Peyer's patch (tissue), 4 donors: ENCODE measurements around the gene ARHGEF40. TPM values are rescaled to one million over a fixed set of nuclear protein-coding genes. Genes with fewer than 3 reads are reported as not detected.

ENCODE experiments used
- DNase-seq, 3 donors: peaks; one replicate each; pipeline ENCODE4 v3.0.0-alpha.2; 2017 to 2019
- H3K27ac ChIP-seq, 4 donors: fragments of 200-600 bp; sonication (generic); one replicate each; pipeline ENCODE4 v1.5.1; 2016 to 2019
- H3K27me3 ChIP-seq, 2 donors: fragments of 200-600 bp; sonication (generic); one replicate each; pipeline ENCODE4 v1.5.1; 2019
- H3K36me3 ChIP-seq, 3 donors: fragments of 200-600 bp; sonication (generic); one replicate each; pipeline ENCODE4 v1.5.1; 2016 to 2019
- H3K4me1 ChIP-seq, 4 donors: fragments of 200-600 bp; sonication (generic); one replicate each; pipeline ENCODE4 v1.5.1; 2016 to 2019
- H3K4me3 ChIP-seq, 4 donors: fragments of 200-600 bp; sonication (generic); 1 replicate in 3 of 4; 2 replicates in 1 of 4; pipeline ENCODE4 v1.5.1; 2016 to 2019; ENCODE audit warnings: mild to moderate bottlenecking in 1 of 4
- H3K9me3 ChIP-seq, 4 donors: fragments of 200-600 bp; sonication (generic); one replicate each; pipeline ENCODE4 v1.5.1; 2016 to 2019; ENCODE audit warnings: mild to moderate bottlenecking in 1 of 4
- POLR2A ChIP-seq, 2 donors: fragments of 450-650 bp; IDR thresholded peaks; one replicate each; pipeline ENCODE4 v1.5.1; 2017; ENCODE audit warnings: antibody characterized with exemption in 2 of 2, mild to moderate bottlenecking in 2 of 2, moderate library complexity in 2 of 2
- total RNA-seq, 4 donors: library from RNA; depleted of rRNA; stranded (reverse); fragments of >200 nt; gene quantifications; one replicate each; pipeline ENCODE4 v1.1.0, GENCODE V29; 2016
- TF ChIP-seq, protein P1 (sequence below), 6 experiments: fragments of 450-650 bp in 4 of 6; fragments of 200-600 bp in 2 of 6; sonication (generic) in 1 of 6; IDR thresholded peaks; one replicate each; pipeline ENCODE4 v1.5.1; 2017 to 2019; ENCODE audit warnings: antibody characterized with exemption in 6 of 6, mild to moderate bottlenecking in 3 of 6, moderate library complexity in 1 of 6

ARHGEF40 gene
- total RNA-seq, 4 donors from 2014 or later: 19.8 to 57.8 (median 34.6) TPM

DNA sequence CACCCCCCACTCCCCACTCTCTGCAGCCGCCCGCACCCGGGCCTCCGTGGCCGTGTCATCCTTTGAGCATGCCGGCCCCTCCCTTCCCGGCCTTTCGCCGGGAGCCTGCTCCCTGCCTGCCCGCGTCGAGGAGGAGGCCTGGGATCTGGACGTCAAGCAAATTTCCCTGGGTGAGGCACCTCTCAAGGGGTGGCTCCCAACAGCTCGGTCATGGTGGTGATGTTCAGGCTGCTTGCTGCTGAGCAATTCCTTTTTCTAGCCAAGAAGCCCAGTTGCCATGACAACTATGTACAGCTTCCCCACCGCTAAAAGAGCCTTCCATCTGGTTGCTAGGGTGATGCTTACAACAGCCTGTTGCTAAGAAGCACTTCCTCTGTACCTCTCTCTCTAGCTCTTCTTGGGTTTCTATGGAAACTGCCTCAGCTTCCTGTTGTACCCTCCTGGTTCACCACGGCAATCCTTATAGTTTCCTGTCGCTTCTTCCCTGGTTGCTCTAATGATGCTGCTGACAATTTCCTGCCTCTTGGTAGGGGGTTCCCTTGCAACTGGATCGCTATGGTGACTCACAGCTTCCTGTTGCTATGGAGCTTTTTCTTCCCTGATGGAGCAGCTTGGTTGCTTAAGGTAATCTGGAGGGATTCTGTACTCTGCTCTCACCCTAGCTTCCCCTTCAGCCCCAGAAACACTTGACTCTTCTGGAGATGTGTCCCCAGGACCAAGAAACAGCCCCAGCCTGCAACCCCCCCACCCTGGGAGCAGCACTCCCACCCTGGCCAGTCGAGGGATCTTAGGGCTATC is 17.4 kb downstream of the ARHGEF40 start:
- Histone ChIP-seq H3K9me3 (no peaks in the 10 kb centered on the region), H3K4me1 (peaks cover 0 to 19% (median 0%) of the 10 kb centered on the region in 4 donors), H3K27ac (peak overlapping the region in 2 of 4 donors; percentile 16 to 40), H3K4me3 (no peak overlapping the region), H3K36me3 (peaks cover 0 to 54% (median 0%) of the 10 kb centered on the region in 3 donors), H3K27me3 (no peaks in the 10 kb centered on the region)
- no peak for TF ChIP-seq POLR2A (IDR thresholded peaks at IDR 0.05)
- TF ChIP-seq, protein P1, sequence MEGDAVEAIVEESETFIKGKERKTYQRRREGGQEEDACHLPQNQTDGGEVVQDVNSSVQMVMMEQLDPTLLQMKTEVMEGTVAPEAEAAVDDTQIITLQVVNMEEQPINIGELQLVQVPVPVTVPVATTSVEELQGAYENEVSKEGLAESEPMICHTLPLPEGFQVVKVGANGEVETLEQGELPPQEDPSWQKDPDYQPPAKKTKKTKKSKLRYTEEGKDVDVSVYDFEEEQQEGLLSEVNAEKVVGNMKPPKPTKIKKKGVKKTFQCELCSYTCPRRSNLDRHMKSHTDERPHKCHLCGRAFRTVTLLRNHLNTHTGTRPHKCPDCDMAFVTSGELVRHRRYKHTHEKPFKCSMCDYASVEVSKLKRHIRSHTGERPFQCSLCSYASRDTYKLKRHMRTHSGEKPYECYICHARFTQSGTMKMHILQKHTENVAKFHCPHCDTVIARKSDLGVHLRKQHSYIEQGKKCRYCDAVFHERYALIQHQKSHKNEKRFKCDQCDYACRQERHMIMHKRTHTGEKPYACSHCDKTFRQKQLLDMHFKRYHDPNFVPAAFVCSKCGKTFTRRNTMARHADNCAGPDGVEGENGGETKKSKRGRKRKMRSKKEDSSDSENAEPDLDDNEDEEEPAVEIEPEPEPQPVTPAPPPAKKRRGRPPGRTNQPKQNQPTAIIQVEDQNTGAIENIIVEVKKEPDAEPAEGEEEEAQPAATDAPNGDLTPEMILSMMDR (IDR thresholded peaks at IDR 0.05): no peak
- DNase-seq: peak in 1 of 3 donors; percentile 68

DNA sequence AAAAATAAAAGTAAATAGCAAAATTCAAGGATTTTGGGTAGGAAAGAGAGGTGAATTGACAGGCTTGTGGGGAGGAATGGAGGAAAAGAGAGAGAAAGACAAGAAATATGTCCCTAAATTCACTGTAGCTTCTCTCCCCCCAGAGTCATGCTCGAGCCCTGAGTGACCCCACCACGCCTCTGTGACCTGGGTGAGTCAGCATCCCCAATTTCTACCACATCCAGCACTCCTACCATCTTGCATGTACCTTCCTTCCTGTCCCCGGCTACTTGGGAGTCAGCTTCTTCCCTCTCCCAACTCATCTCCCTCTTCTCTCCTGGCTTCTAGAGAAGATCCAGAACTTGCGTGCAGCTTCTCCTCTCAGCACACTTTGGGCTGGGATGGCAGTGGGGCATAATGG is 18.6 kb downstream of the ARHGEF40 start:
- H3K9me3 ChIP-seq: no peaks in the 10 kb centered on the region
- H3K4me3 ChIP-seq: no peak overlapping the region
- H3K36me3 ChIP-seq: peaks cover 0 to 50% (median 0%) of the 10 kb centered on the region in 3 donors
- no peak overlapping the region for H3K27ac ChIP-seq
- peaks cover 0 to 19% (median 0%) of the 10 kb centered on the region in 4 donors for H3K4me1 ChIP-seq
- H3K27me3 ChIP-seq: no peaks in the 10 kb centered on the region
- TF ChIP-seq POLR2A (IDR thresholded peaks at IDR 0.05): no peak
- TF ChIP-seq, protein P1 (IDR thresholded peaks at IDR 0.05): no peak
- no peak for DNase-seq

DNA sequence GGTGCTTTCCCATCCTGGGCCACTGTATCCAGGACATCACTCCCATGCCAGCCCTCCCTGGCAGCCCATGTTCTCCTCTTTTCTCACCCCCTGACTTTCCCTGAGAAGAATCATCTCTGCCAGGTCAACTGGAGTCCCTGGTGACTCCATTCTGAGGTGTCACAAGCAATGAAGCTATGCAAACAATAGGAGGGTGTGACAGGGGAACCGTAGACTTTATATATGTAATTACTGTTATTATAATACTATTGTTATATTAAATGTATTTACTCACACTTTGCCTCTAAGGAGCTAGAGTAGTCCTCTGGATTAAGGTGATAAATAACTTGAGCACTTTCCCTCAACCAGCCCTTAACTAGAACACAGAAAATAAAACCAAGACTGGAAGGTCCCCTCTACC is 19.2 kb downstream of the ARHGEF40 start:
- TF ChIP-seq, protein P1 (IDR thresholded peaks at IDR 0.05): no peak
- no peak for TF ChIP-seq POLR2A (IDR thresholded peaks at IDR 0.05)
- Histone ChIP-seq H3K9me3 (no peaks in the 10 kb centered on the region), H3K4me3 (no peak overlapping the region), H3K27ac (no peak overlapping the region), H3K27me3 (no peaks in the 10 kb centered on the region), H3K36me3 (peaks cover 0 to 44% (median 0%) of the 10 kb centered on the region in 3 donors), H3K4me1 (peaks cover 0 to 19% (median 0%) of the 10 kb centered on the region in 4 donors)
- DNase-seq: no peak

DNA sequence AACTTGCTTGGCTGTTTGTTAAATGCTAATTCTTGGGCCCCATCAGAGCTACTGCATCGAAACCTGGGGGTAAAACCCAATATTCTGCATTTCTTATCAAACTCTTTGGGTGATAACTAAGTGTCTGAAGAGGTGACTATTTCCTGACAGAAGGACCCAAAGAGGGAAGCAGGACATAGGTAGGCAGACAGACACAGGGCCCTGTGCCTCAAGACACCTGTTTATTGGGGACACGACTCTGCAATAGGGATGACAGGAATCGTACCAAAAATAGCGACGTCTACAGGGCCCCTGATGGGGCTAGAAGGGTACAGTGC is 19.7 kb downstream of the ARHGEF40 start:
- no peak for DNase-seq
- H3K27ac ChIP-seq: no peak overlapping the region
- H3K9me3 ChIP-seq: no peaks in the 10 kb centered on the region
- H3K36me3 ChIP-seq: peaks cover 0 to 39% (median 0%) of the 10 kb centered on the region in 3 donors
- TF ChIP-seq, protein P1 (IDR thresholded peaks at IDR 0.05): no peak
- no peak for TF ChIP-seq POLR2A (IDR thresholded peaks at IDR 0.05)
- H3K27me3 ChIP-seq: no peaks in the 10 kb centered on the region
- H3K4me1 ChIP-seq: peaks cover 0 to 19% (median 0%) of the 10 kb centered on the region in 4 donors
- no peak overlapping the region for H3K4me3 ChIP-seq

DNA sequence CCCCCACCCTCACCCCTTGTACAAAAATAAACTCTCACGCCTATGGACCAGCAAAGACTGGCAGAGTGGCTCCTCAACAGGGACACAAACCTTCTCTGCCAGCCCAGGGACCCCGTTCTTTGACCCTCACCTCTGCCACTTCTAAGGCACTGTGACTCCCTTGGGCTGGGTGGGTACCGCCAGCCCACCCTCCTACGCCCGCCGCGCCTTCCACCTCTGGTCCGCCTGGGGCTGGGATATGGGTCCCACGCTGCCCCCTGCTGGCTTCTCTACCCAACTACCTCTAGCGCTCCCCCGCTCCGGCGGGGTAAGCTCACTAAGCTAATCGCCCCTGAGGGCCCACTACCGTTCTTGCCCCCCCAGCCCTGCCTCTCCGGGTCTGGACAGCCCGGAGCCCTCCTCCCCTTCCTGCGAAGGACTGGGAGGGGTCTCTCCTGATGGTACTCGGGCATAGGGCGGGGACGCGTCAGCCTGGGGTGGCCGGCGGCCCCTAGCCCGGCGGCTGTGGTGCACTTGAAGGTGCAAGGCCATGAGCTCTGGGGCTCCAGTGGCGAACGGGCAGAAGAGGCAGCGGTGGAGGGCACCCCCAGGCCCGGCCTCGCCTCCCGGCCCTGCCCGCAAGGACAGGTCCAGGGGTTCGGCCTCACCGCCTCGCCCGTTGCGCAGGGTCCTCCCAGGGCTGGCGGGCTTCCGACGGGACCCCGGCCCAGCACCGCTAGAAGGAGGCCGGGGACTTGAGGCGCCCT is 20.3 kb downstream of the ARHGEF40 start:
- H3K27ac ChIP-seq: no peak overlapping the region
- H3K27me3 ChIP-seq: no peaks in the 10 kb centered on the region
- peaks cover 0 to 19% (median 0%) of the 10 kb centered on the region in 4 donors for H3K4me1 ChIP-seq
- no peaks in the 10 kb centered on the region for H3K9me3 ChIP-seq
- TF ChIP-seq, protein P1 (IDR thresholded peaks at IDR 0.05): peak in 4 of 6 experiments; percentile 26 to 59 (median 54)
- no peak for TF ChIP-seq POLR2A (IDR thresholded peaks at IDR 0.05)
- H3K4me3 ChIP-seq: no peak overlapping the region
- peaks cover 0 to 39% (median 0%) of the 10 kb centered on the region in 3 donors for H3K36me3 ChIP-seq
- DNase-seq: no peak
